ENCODE measurements around the gene STPG3. TPM values are rescaled to one million over a fixed set of nuclear protein-coding genes. Genes with fewer than 3 reads are reported as not detected.
"Not testable (repeated sequence)": the region's sequence is repeated elsewhere in the genome, so short reads cannot be mapped to it uniquely, and the experiment has no call there.

The STPG3 gene
- total and polyA plus RNA-seq, 2 experiments from 2014 or later, result 0.95 to 3.3 TPM

DNA sequence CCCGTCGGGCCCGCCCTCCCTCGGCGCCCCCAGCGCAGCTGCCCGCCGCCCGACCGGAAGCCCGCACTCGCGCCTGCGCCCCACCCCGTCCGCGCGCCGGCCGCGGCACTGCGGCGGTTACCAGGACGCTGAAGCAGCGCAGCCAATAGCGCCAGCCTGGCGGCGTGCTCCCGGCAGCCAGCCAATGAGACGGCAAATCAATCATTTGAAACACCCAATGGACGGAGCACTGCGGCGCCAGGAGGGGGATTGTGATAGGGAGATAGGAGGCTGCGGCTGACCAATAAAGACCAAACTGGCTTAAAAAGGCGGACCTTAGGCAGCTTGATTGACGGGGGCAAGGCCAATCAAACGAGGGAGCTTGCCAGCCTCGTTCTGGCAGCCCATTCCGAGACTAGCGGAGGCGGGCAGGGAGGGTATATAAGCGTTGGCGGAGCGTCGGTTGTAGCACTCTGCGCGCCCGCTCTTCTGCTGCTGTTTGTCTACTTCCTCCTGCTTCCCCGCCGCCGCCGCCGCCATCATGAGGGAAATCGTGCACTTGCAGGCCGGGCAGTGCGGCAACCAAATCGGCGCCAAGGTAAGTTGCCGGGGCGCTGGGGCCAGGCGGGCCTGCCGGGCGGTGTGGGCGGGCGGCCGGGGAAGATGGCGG lies 10.1 kb upstream of the STPG3 start, which contains the start of gene TUBB4B:
Gene TUBB4B, plus strand, starts transcription at position 447 of the 649 bp plus-strand sequence. Its CDS starts 74 bp downstream, at position 521.
- H3K36me3 ChIP-seq, result peaks cover 12% of the 10 kb centered on the region
- H3K4me1 ChIP-seq (ENCODE audit: low read depth), result peaks cover 18% of the 10 kb centered on the region

DNA sequence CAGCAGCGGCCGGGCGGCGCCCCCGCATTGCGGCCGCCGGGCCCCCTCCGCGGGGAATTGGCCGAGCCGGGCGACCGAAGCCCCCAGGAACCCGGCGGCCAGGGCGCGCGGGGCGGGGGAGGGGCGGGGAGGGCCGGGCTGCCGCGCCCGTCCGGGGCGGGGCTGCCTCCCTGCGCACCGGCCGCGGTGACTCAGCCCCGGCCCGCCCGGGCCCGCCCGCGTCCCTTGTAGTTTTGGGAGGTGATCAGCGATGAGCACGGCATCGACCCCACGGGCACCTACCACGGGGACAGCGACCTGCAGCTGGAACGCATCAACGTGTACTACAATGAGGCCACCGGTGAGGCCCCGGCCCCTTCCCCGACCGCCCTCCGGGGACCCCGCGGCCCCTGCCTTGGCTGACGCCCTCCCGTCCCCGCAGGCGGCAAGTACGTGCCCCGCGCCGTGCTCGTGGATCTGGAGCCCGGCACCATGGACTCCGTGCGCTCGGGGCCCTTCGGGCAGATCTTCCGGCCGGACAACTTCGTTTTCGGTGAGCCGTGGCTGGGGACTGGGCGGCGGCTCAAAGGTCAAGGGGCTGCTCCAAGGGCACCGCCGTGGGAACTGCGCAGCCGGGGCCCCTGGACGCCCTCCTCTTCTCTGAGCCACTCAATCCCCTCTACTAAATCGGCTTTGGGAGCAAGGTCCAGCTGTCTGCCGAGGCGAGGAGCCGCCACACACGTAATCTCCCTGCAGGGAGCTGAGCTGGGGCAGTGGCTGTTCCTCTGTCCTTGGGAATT lies 9.4 kb upstream of the STPG3 start:
- Histone ChIP-seq H3K27ac (peak overlapping the region; percentile 91), H3K4me3 (peak overlapping the region; percentile 96), H3K4me1 (ENCODE audit: low read depth) (peaks cover 14% of the 10 kb centered on the region), H3K36me3 (peaks cover 12% of the 10 kb centered on the region), H3K9me3 (ENCODE audit: low read depth) (no peaks in the 10 kb centered on the region), H3K27me3 (no peaks in the 10 kb centered on the region)
- DNase-seq (ENCODE audit: low read depth in 1 of 2, low spot score in 1 of 2), result peak; percentile 47 to 54
- TF ChIP-seq, protein P1, sequence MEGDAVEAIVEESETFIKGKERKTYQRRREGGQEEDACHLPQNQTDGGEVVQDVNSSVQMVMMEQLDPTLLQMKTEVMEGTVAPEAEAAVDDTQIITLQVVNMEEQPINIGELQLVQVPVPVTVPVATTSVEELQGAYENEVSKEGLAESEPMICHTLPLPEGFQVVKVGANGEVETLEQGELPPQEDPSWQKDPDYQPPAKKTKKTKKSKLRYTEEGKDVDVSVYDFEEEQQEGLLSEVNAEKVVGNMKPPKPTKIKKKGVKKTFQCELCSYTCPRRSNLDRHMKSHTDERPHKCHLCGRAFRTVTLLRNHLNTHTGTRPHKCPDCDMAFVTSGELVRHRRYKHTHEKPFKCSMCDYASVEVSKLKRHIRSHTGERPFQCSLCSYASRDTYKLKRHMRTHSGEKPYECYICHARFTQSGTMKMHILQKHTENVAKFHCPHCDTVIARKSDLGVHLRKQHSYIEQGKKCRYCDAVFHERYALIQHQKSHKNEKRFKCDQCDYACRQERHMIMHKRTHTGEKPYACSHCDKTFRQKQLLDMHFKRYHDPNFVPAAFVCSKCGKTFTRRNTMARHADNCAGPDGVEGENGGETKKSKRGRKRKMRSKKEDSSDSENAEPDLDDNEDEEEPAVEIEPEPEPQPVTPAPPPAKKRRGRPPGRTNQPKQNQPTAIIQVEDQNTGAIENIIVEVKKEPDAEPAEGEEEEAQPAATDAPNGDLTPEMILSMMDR (IDR thresholded peaks at IDR 0.05; ENCODE audit: low read depth, low read length), result no peak

More for the DNA sequence above, 10.1 kb upstream of the STPG3 start, which contains the start of gene TUBB4B:
- TF ChIP-seq, protein P1 (IDR thresholded peaks at IDR 0.05; ENCODE audit: low read depth, low read length), result no peak
- peak; percentile 99 to 100 for DNase-seq (ENCODE audit: low read depth in 1 of 2, low spot score in 1 of 2)
- Histone ChIP-seq H3K4me3 (peak within 1 kb of the TSS; percentile 96), H3K9me3 (ENCODE audit: low read depth) (no peaks in the 10 kb centered on the region), H3K27ac (peak within 1 kb of the TSS; percentile 95), H3K27me3 (no peaks in the 10 kb centered on the region)

DNA sequence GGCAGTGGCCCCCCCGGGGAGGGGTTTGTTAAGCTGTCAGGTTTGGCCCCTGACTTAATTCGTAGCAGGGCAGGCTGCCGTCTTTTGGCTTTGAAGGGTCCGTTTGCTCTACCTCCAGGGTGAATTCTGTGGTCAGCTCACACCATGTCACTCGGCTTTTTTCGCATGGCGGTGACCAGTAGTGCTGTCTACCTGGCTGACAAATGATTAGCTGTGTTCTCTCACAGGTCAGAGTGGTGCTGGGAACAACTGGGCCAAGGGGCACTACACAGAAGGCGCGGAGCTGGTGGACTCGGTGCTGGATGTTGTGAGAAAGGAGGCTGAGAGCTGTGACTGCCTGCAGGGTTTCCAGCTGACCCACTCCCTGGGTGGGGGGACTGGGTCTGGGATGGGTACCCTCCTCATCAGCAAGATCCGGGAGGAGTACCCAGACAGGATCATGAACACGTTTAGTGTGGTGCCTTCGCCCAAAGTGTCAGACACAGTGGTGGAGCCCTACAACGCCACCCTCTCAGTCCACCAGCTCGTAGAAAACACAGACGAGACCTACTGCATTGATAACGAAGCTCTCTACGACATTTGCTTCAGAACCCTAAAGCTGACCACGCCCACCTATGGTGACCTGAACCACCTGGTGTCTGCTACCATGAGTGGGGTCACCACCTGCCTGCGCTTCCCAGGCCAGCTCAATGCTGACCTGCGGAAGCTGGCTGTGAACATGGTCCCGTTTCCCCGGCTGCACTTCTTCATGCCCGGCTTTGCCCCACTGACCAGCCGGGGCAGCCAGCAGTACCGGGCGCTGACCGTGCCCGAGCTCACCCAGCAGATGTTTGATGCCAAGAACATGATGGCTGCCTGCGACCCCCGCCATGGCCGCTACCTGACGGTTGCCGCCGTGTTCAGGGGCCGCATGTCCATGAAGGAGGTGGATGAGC lies 8.6 kb upstream of the STPG3 start:
- Histone ChIP-seq H3K27ac (peak overlapping the region; percentile 91), H3K4me1 (ENCODE audit: low read depth) (peaks cover 14% of the 10 kb centered on the region), H3K9me3 (ENCODE audit: low read depth) (no peaks in the 10 kb centered on the region), H3K27me3 (no peaks in the 10 kb centered on the region), H3K36me3 (peaks cover 12% of the 10 kb centered on the region), H3K4me3 (peak overlapping the region; percentile 96)
- TF ChIP-seq, protein P1 (IDR thresholded peaks at IDR 0.05; ENCODE audit: low read depth, low read length), result no peak
- no peak for DNase-seq (ENCODE audit: low read depth in 1 of 2, low spot score in 1 of 2)

DNA sequence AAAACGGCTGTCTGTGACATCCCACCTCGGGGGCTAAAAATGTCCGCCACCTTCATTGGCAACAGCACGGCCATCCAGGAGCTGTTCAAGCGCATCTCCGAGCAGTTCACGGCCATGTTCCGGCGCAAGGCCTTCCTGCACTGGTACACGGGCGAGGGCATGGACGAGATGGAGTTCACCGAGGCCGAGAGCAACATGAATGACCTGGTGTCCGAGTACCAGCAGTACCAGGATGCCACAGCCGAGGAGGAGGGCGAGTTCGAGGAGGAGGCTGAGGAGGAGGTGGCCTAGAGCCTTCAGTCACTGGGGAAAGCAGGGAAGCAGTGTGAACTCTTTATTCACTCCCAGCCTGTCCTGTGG lies 7.8 kb upstream of the STPG3 start:
- not testable (repeated sequence) for H3K27ac ChIP-seq; H3K9me3 ChIP-seq (ENCODE audit: low read depth); H3K27me3 ChIP-seq; H3K4me3 ChIP-seq; DNase-seq (ENCODE audit: low read depth in 1 of 2, low spot score in 1 of 2)
- H3K36me3 ChIP-seq, result peaks cover 12% of the 10 kb centered on the region
- peaks cover 16% of the 10 kb centered on the region for H3K4me1 ChIP-seq (ENCODE audit: low read depth)

DNA sequence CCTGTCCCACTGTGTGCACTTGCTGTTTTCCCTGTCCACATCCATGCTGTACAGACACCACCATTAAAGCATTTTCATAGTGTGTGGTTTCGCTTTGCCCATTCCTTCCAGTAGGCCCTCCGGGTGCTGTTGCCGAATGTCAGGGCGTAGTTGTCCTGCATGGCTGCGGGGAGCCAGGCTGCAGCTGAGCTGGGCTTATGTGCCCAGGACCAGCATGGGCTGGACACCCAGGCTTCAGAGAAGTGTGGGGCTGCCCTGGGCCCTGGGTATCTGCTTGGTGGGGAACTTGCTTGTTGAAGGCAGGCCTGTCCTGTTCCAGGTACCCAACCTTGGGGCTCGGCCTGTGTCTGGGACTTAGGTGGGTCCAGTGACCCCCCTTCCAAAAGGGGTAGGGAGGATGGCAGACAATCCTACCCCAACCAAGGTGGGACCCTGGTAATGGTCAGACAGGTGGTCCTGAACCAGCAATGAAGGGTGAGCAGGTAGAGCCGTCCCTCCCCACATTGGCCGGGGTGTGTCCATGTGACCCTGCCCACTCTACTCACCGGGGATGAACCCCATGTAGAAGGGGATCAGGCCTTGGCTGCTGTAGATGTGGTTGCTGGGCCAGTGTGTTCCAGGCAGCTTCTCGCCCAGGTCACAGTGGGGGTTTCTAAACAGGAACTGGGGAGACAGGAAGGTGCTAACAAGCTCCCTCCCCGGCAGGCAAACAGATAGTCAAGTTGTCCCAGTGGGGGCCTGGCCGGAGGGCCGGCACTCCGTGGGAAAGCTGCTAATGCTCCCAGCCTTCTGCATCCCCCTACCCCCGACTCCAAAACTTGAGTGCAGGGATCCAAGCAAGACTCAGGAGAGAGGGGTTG lies 7.2 kb upstream of the STPG3 start:
- Histone ChIP-seq H3K9me3 (ENCODE audit: low read depth) (no peaks in the 10 kb centered on the region), H3K27ac (no peak overlapping the region), H3K4me1 (ENCODE audit: low read depth) (peaks cover 16% of the 10 kb centered on the region), H3K27me3 (no peaks in the 10 kb centered on the region), H3K36me3 (peaks cover 12% of the 10 kb centered on the region), H3K4me3 (no peak overlapping the region)
- TF ChIP-seq, protein P1 (IDR thresholded peaks at IDR 0.05; ENCODE audit: low read depth, low read length), result no peak
- no peak for DNase-seq (ENCODE audit: low read depth in 1 of 2, low spot score in 1 of 2)
